H1 (cell line): ENCODE data around the gene TBKBP1. TPM values are rescaled to one million over a fixed set of nuclear protein-coding genes. Genes with fewer than 3 reads are reported as not detected.

Experiments
- CTCF ChIA-PET: fragments of 300-600 bp; sonication (Branson Sonifier 250); formaldehyde crosslinking; loops from one replicate; lab custom pipeline; 2021; ENCODE audit not compliant: partially characterized antibody; lab: Charles Lee
- POLR2A ChIA-PET: fragments of 300-600 bp; sonication (Branson Sonifier 250); formaldehyde crosslinking; loops from one replicate; lab custom pipeline; 2021; ENCODE audit warnings: inconsistent platforms; ENCODE audit not compliant: partially characterized antibody; lab: Charles Lee
- DNase-seq, 2 experiments: peaks; one replicate each; pipeline versions ENCODE4 v3.0.0 to v3.0.0-alpha.2; 2010 to 2022; ENCODE audit warnings: low spot score in 2 of 2, low read depth in 1 of 2, mixed read lengths in 1 of 2
- FAIRE-seq: peaks from 2 replicates; lab custom pipeline; 2011; peaks lifted over from hg19 to GRCh38; lab: Jason Lieb, UNC
- H2AFZ ChIP-seq: 2 replicates; pipeline ENCODE4 v1.8.1; 2012; ENCODE audit warnings: low read length, inconsistent platforms
- H2AK5ac ChIP-seq: 2 replicates; pipeline ENCODE4 v1.6.1; 2013; ENCODE audit warnings: low read depth, low read length
- H2BK120ac ChIP-seq: replicated peaks from 2 replicates; pipeline ENCODE3; 2013; ENCODE audit warnings: low read depth, low read length, inconsistent platforms
- H2BK12ac ChIP-seq: 2 replicates; pipeline ENCODE4 v1.6.1; 2013; ENCODE audit warnings: low read depth, low read length
- H2BK15ac ChIP-seq: 2 replicates; pipeline ENCODE4 v1.6.1; 2013; ENCODE audit warnings: low read length
- H2BK20ac ChIP-seq: 2 replicates; pipeline ENCODE4 v1.6.1; 2013; ENCODE audit warnings: low read length
- H2BK5ac ChIP-seq: 2 replicates; pipeline ENCODE4 v1.6.1; 2013; ENCODE audit warnings: low read depth, low read length
- H3K14ac ChIP-seq: 2 replicates; pipeline ENCODE4 v1.6.1; 2013; ENCODE audit warnings: inconsistent platforms; ENCODE audit not compliant: insufficient read length
- H3K18ac ChIP-seq: 2 replicates; pipeline ENCODE4 v1.6.1; 2013; ENCODE audit warnings: low read length; ENCODE audit errors: extremely low read depth
- H3K23ac ChIP-seq: 2 replicates; pipeline ENCODE4 v1.6.1; 2013; ENCODE audit warnings: inconsistent platforms; ENCODE audit not compliant: insufficient read length
- H3K23me2 ChIP-seq: 2 replicates; pipeline ENCODE4 v1.6.1; 2013; ENCODE audit warnings: low read depth, low read length
- H3K27ac ChIP-seq: 2 replicates; pipeline ENCODE4 v1.6.1; 2011; ENCODE audit warnings: low read depth, low read length, inconsistent platforms
- H3K27me3 ChIP-seq, 4 experiments: replicated peaks in 1 of 4; 1 replicate in 1 of 4; 2 replicates in 3 of 4; pipeline versions ENCODE4 v1.6.1 to v1.8.1; 2011 to 2013; ENCODE audit warnings: low read length in 3 of 4, mild to moderate bottlenecking in 3 of 4, inconsistent platforms in 2 of 4, mixed read lengths in 2 of 4, moderate library complexity in 1 of 4; ENCODE audit not compliant: control insufficient read depth in 3 of 4, insufficient read depth in 3 of 4; ENCODE audit errors: extremely low read depth in 1 of 4
- H3K36me3 ChIP-seq, 4 experiments: 2 replicates each; pipeline versions ENCODE4 v1.6.1 to v1.8.1; 2011 to 2013; ENCODE audit warnings: mild to moderate bottlenecking in 4 of 4, low read length in 3 of 4, moderate library complexity in 2 of 4, control low read depth in 1 of 4, inconsistent platforms in 1 of 4; ENCODE audit not compliant: insufficient read depth in 4 of 4, control insufficient read depth in 2 of 4
- H3K4ac ChIP-seq: replicated peaks from 2 replicates; pipeline ENCODE3; 2013; ENCODE audit warnings: low read length, low read depth, mixed read lengths, inconsistent platforms; ENCODE audit not compliant: insufficient read length
- H3K4me1 ChIP-seq, 4 experiments: replicated peaks in 1 of 4; 1 replicate in 1 of 4; 2 replicates in 3 of 4; pipeline versions ENCODE4 v1.6.1 to v1.8.1; 2011 to 2013; ENCODE audit warnings: low read length in 3 of 4, inconsistent platforms in 2 of 4, mixed read lengths in 1 of 4; ENCODE audit not compliant: insufficient read depth in 4 of 4, control insufficient read depth in 3 of 4
- H3K4me2 ChIP-seq, 2 experiments: 2 replicates each; pipeline versions ENCODE4 v1.6.1 to v1.8.1; 2011 to 2013; ENCODE audit warnings: low read depth in 2 of 2, low read length in 2 of 2, control low read depth in 1 of 2, inconsistent platforms in 1 of 2, mild to moderate bottlenecking in 1 of 2; ENCODE audit not compliant: insufficient read depth in 1 of 2
- H3K4me3 ChIP-seq, 4 experiments: fragments of 200-600, 300-600 bp in 1 of 4; sonication (generic), shearing (Covaris generic), sonication (Bioruptor Twin) in 1 of 4; 2 replicates each; pipeline versions ENCODE4 v1.5.1 to v1.8.1; 2011 to 2016; ENCODE audit warnings: low read length in 4 of 4, low read depth in 3 of 4, control low read depth in 2 of 4, inconsistent platforms in 2 of 4, mild to moderate bottlenecking in 2 of 4, mixed read lengths in 1 of 4, moderate library complexity in 1 of 4; ENCODE audit not compliant: insufficient read depth in 2 of 4; ENCODE audit errors: extremely low read depth in 1 of 4
- H3K56ac ChIP-seq: replicated peaks from 2 replicates; pipeline ENCODE3; 2013; ENCODE audit warnings: low read depth, mild to moderate bottlenecking, mixed read lengths, low read length, inconsistent platforms; ENCODE audit not compliant: insufficient read length
- H3K79me1 ChIP-seq: 2 replicates; pipeline ENCODE4 v1.6.1; 2013; ENCODE audit warnings: low read depth, low read length, control low read depth
- H3K79me2 ChIP-seq, 2 experiments: 2 replicates each; pipeline versions ENCODE4 v1.6.1 to v1.8.1; 2012 to 2013; ENCODE audit warnings: low read length in 2 of 2, mild to moderate bottlenecking in 2 of 2, inconsistent platforms in 1 of 2; ENCODE audit not compliant: insufficient read depth in 2 of 2, control insufficient read depth in 1 of 2
- H3K9ac ChIP-seq, 4 experiments: replicated peaks in 1 of 4; 1 replicate in 1 of 4; 2 replicates in 3 of 4; pipeline versions ENCODE4 v1.6.1 to v1.8.1; 2011 to 2013; ENCODE audit warnings: low read depth in 3 of 4, low read length in 3 of 4, control low read depth in 2 of 4, mild to moderate bottlenecking in 2 of 4, moderate library complexity in 2 of 4, inconsistent platforms in 1 of 4; ENCODE audit errors: extremely low read depth in 1 of 4
- H3K9me3 ChIP-seq, 2 experiments: 2 replicates each; pipeline versions ENCODE4 v1.6.1 to v1.8.1; 2012 to 2013; ENCODE audit warnings: mild to moderate bottlenecking in 2 of 2, moderate library complexity in 2 of 2, control low read depth in 1 of 2, inconsistent platforms in 1 of 2, low read depth in 1 of 2, low read length in 1 of 2, mixed read lengths in 1 of 2; ENCODE audit not compliant: insufficient read depth in 2 of 2
- H4K20me1 ChIP-seq, 2 experiments: replicated peaks in 1 of 2; 2 replicates each; pipeline versions ENCODE3 to v1.8.1; 2011 to 2013; ENCODE audit warnings: inconsistent platforms in 2 of 2, low read length in 2 of 2, mild to moderate bottlenecking in 1 of 2; ENCODE audit not compliant: insufficient read depth in 2 of 2, control insufficient read depth in 1 of 2
- H4K5ac ChIP-seq: 2 replicates; pipeline ENCODE4 v1.6.1; 2013; ENCODE audit warnings: low read length, low read depth, mixed read lengths, inconsistent platforms; ENCODE audit not compliant: insufficient read length
- H4K8ac ChIP-seq: 2 replicates; pipeline ENCODE4 v1.8.0; 2013; ENCODE audit warnings: mild to moderate bottlenecking, moderate library complexity, low read length, inconsistent platforms; ENCODE audit not compliant: insufficient read depth; ENCODE audit errors: extremely low read depth
- H4K91ac ChIP-seq: replicated peaks from 2 replicates; pipeline ENCODE3; 2013; ENCODE audit warnings: low read length, mixed read lengths, inconsistent platforms; ENCODE audit not compliant: insufficient read length
- ASH2L ChIP-seq: fragments of 200-600, 300-600 bp; sonication (generic); IDR thresholded peaks from one replicate; pipeline ENCODE4 v1.7.1; 2017; ENCODE audit warnings: low read length
- CBX8 ChIP-seq: fragments of 300-800, 300-1000 bp; sonication (generic); IDR thresholded peaks from 2 replicates; pipeline ENCODE4 v1.7.1; 2016; ENCODE audit warnings: low read depth, low read length, borderline replicate concordance
- CEBPB ChIP-seq: IDR thresholded peaks from 2 replicates; pipeline ENCODE4 v1.6.1; 2012; ENCODE audit warnings: low read depth, low read length
- CHD1 ChIP-seq: IDR thresholded peaks from 2 replicates; pipeline ENCODE4 v1.6.1; 2012; ENCODE audit warnings: low read depth, low read length, improper control_type of control experiment
- EGR1 ChIP-seq: IDR thresholded peaks from 2 replicates; pipeline ENCODE4 v1.6.1; 2011; ENCODE audit warnings: low read depth, low read length, borderline replicate concordance
- KDM4A ChIP-seq: IDR thresholded peaks from one replicate; pipeline ENCODE4 v1.7.1; 2012; ENCODE audit warnings: low read depth, mild to moderate bottlenecking, moderate library complexity, low read length, inconsistent platforms; ENCODE audit not compliant: severe bottlenecking
- MAFK ChIP-seq: IDR thresholded peaks from 2 replicates; pipeline ENCODE4 v1.6.1; 2012; ENCODE audit warnings: low read depth, mild to moderate bottlenecking, improper control_type of control experiment, low read length
- MAX ChIP-seq: IDR thresholded peaks from 2 replicates; pipeline ENCODE4 v1.6.1; 2012; ENCODE audit warnings: inconsistent platforms
- POLR2A ChIP-seq, 2 experiments: IDR thresholded peaks; 1 replicate in 1 of 2; 2 replicates in 1 of 2; pipeline ENCODE4 v1.6.1; 2011; ENCODE audit warnings: low read depth in 2 of 2, low read length in 2 of 2, mild to moderate bottlenecking in 2 of 2; ENCODE audit errors: control extremely low read depth in 1 of 2
- RNF2 ChIP-seq: fragments of 200-900, 300-1000 bp; sonication (generic); IDR thresholded peaks from 2 replicates; pipeline ENCODE4 v1.7.1; 2016; ENCODE audit warnings: borderline replicate concordance, low read depth, mild to moderate bottlenecking, antibody characterized with exemption, low read length; ENCODE audit not compliant: poor library complexity, severe bottlenecking; ENCODE audit errors: missing control alignments
- SIX5 ChIP-seq: IDR thresholded peaks from 2 replicates; pipeline ENCODE4 v1.6.1; 2011; ENCODE audit warnings: mild to moderate bottlenecking, low read depth, low read length
- SP4 ChIP-seq: IDR thresholded peaks from 2 replicates; pipeline ENCODE4 v1.6.1; 2012; ENCODE audit warnings: low read length, inconsistent platforms
- TAF1 ChIP-seq: IDR thresholded peaks from 2 replicates; pipeline ENCODE4 v1.6.1; 2011; ENCODE audit warnings: mild to moderate bottlenecking, low read depth, low read length
- ZNF274 ChIP-seq: IDR thresholded peaks from 2 replicates; pipeline ENCODE4 v1.7.0; 2012; ENCODE audit warnings: low read length, borderline replicate concordance; ENCODE audit errors: extremely low read depth
- WGBS, 2 experiments: shearing (Covaris generic) in 1 of 2; methylation state at CpG; one replicate each; pipeline versions ENCODE4 v1.1.6 to v1.1.7; 2013 to 2015; ENCODE audit warnings: low lambda C conversion rate in 2 of 2, mixed read lengths in 2 of 2, inconsistent platforms in 1 of 2, low coverage in 1 of 2, missing lambda C conversion rate in 1 of 2; ENCODE audit not compliant: insufficient replicate concordance in 2 of 2, insufficient coverage in 1 of 2, insufficient read length in 1 of 2; ENCODE audit errors: extremely low coverage in 1 of 2, missing lambda C conversion rate in 1 of 2; 5-methylcytosine and 5-hydroxymethylcytosine counted together
- polyA plus RNA-seq, 7 experiments: library from polyadenylated mRNA; depleted of rRNA in 3 of 7; stranded (reverse) in 5 of 7; unstranded in 2 of 7; fragments of >200 nt in 5 of 7; fragments of 200-250 nt in 2 of 7; gene quantifications; 1 replicate in 5 of 7; 2 replicates in 1 of 7; 4 replicates in 1 of 7; pipeline versions ENCODE4 v1.2.1 to v1.2.3, GENCODE V29; 2011 to 2013; ENCODE audit warnings: missing spikeins in 2 of 7, mixed read lengths in 2 of 7
- total RNA-seq: library from RNA; stranded (reverse); fragmentation: NEBNext Ultra II Directional; extraction: Animal tissue kit (Norgen Biotek cat#: 25700); gene quantifications from 2 replicates; pipeline ENCODE4 v1.2.1, GENCODE V29; 2021

The TBKBP1 gene
- total and polyA plus RNA-seq, 2 of the 8 experiments (the other 6 are each of a cell fraction or from before 2014, with no cell fraction given), result 6.3 to 15.1 TPM

GRCh38 chr17:47712330-47713023 lies 18.5 kb downstream of the TBKBP1 start:
- Histone ChIP-seq H4K8ac (no peak overlapping the region), H3K9ac (no peak overlapping the region), H3K4me1 (peaks cover 0 to 17% (median 6%) of the 10 kb centered on the region in 4 experiments; a peak in 6 of 7 replicates), H2AK5ac (no peak overlapping the region), H2BK12ac (no peak overlapping the region), H4K91ac (no peak overlapping the region), H3K9me3 (no peaks in the 10 kb centered on the region), H2BK20ac (no peak overlapping the region), H3K14ac (no peak overlapping the region), H3K27me3 (peaks cover 0 to 19% (median 4%) of the 10 kb centered on the region in 4 experiments; a peak in 4 of 7 replicates), H3K18ac (no peak overlapping the region), H2BK120ac (no peak overlapping the region), H2BK5ac (no peak overlapping the region), H3K4me3 (no peak overlapping the region), H4K5ac (no peak overlapping the region), H3K4me2 (no peak overlapping the region), H3K79me1 (no peaks in the 10 kb centered on the region), H4K20me1 (no peaks in the 10 kb centered on the region), H3K36me3 (no peaks in the 10 kb centered on the region), H3K23me2 (peaks cover 2% of the 10 kb centered on the region; the same call in 1 of the 2 replicates), H2BK15ac (no peak overlapping the region), H3K56ac (no peak overlapping the region), H3K4ac (no peak overlapping the region), H3K27ac (no peak overlapping the region), H3K23ac (no peak overlapping the region), H2AFZ (no peak overlapping the region), H3K79me2 (no peaks in the 10 kb centered on the region)
- POLR2A ChIA-PET, result interaction anchor here (1.3 kb wide), 1 partner anchor 24 kb away, joined by 3 read pairs; no protein-coding TSS in a partner anchor
- no peak for FAIRE-seq
- no peak for DNase-seq
- CTCF ChIA-PET, result interaction anchor here (0.6 to 8.3 kb wide), 4 partner anchors 15 to 90 kb away, joined by 3 to 179 read pairs (median 74); partner anchors contain the start of genes TBKBP1 and TBX21
- 88% methylated on average over 5 of the region's 5 CpGs; no CpG with 5 or more reads in 1 of the 2 experiments for WGBS, 2 experiments
- TF ChIP-seq ZNF274 (no peak), ASH2L (no peak), SP4 (no peak), EGR1 (no peak), CHD1 (no peak), POLR2A (IDR thresholded peaks at IDR 0.05; ENCODE audit: control extremely low read depth in 1 of 2, low read depth in 2 of 2, low read length in 2 of 2) (no peak), SIX5 (no peak), CEBPB (no peak), RNF2 (no peak), MAFK (no peak), KDM4A (no peak), CBX8 (no peak), TAF1 (no peak), MAX (no peak)
